MM.1S (cell line): ENCODE data around the gene PCDHA1.

Experiments used
- CTCF ChIP-seq: fragments of 300-600 bp; sonication (generic); IDR thresholded peaks from 2 replicates; pipeline ENCODE4 v1.5.1; 2016; ENCODE audit warnings: antibody characterized with exemption, low read length, mixed read lengths
- EZH2 ChIP-seq: fragments of 300-600 bp; sonication (generic); optimal IDR thresholded peaks from 2 replicates; pipeline ENCODE3; 2017; ENCODE audit warnings: low read depth, mild to moderate bottlenecking, antibody characterized with exemption, low read length, mixed read lengths

DNA sequence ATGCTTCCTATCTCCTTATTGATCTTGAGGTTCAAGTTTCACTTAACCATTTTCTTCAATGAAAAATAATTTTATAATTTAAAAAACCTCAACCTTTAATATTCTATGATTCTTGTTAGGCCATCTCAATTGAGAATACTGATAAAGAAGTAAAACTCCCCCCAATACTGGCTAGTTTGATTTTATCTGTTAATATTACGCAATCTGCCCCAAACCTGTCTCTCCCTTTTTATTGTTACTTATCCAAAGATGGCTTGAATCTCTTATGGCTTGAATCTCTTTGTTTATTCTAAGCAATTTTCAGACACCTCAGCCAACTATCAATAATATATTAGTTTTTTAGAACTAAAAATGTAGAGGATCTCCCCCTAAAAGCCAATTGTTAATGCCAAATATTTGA lies 176.2 kb downstream of the PCDHA1 start:
- no peak for TF ChIP-seq CTCF
- TF ChIP-seq EZH2 = no peak
